K562 (cell line): ENCODE measurements around the gene NRXN3. TPM values are rescaled to one million over a fixed set of nuclear protein-coding genes. Genes with fewer than 3 reads are reported as not detected.

Source experiments
- ATAC-seq: fragments of 200-7000 bp; cut with Tn5 transposase; 3 replicates; pipeline ENCODE4 v1.9.1; 2020; ENCODE audit warnings: moderate library complexity
- BruUV-seq: library from RNA; stranded (reverse); fragments of 400-500 nt; replicated peaks from 2 replicates; lab custom pipeline; 2021; lab: Mats Ljungman, UMichigan
- CTCF ChIA-PET: fragments of 300-600 bp; formaldehyde crosslinking; extraction: SDS; loops from one replicate; lab custom pipeline; 2021; ENCODE audit warnings: low intra/inter-chr PET ratio; lab: Yijun Ruan, JAX
- POLR2A ChIA-PET: fragments of 300-600, 350-650 bp; sonication (Branson Sonifier 250); formaldehyde crosslinking; extraction: SDS; loops from one replicate; lab custom pipeline; 2021; ENCODE audit warnings: antibody characterized with exemption, inconsistent platforms; lab: Yijun Ruan, JAX
- DNase-seq, 4 experiments: peaks; one replicate each; pipeline versions ENCODE4 v3.0.0 to v3.0.0-alpha.2; 2011 to 2018; ENCODE audit warnings: low spot score in 3 of 4, mixed read lengths in 3 of 4; ENCODE audit errors: extremely low read depth in 1 of 4
- FAIRE-seq: peaks from 2 replicates; lab custom pipeline; 2011; peaks lifted over from hg19 to GRCh38; lab: Jason Lieb, UNC
- H2AFZ ChIP-seq: 2 replicates; pipeline ENCODE4 v1.6.0; 2011; ENCODE audit warnings: low read depth, low read length, control low read depth, inconsistent platforms
- H3K27ac ChIP-seq: fragments of 200-600 bp; 3 replicates; pipeline ENCODE4 v1.8.0; 2011; ENCODE audit warnings: low read depth, mild to moderate bottlenecking, control low read depth, inconsistent platforms, low read length, moderate library complexity, mixed read lengths; ENCODE audit errors: extremely low read depth
- H3K27me3 ChIP-seq, 2 experiments: fragments of 300-600 bp in 1 of 2; 2 replicates in 1 of 2; 3 replicates in 1 of 2; pipeline versions ENCODE4 v1.6.0 to v1.8.0; 2011; ENCODE audit warnings: inconsistent platforms in 2 of 2, low read length in 2 of 2, mild to moderate bottlenecking in 1 of 2, mixed read lengths in 1 of 2, moderate library complexity in 1 of 2; ENCODE audit not compliant: control insufficient read depth in 2 of 2, insufficient read depth in 2 of 2
- H3K36me3 ChIP-seq: fragments of 300-600 bp; 3 replicates; pipeline ENCODE4 v1.8.0; 2011; ENCODE audit warnings: mild to moderate bottlenecking, low read length, inconsistent platforms; ENCODE audit not compliant: control insufficient read depth, insufficient read depth
- H3K4me1 ChIP-seq, 2 experiments: fragments of 200-600 bp in 1 of 2; replicated peaks in 1 of 2; 2 replicates in 1 of 2; 3 replicates in 1 of 2; pipeline versions ENCODE4 v1.5.1 to v1.8.0; 2011; ENCODE audit warnings: inconsistent platforms in 2 of 2, low read length in 2 of 2, mild to moderate bottlenecking in 1 of 2, mixed read lengths in 1 of 2, moderate library complexity in 1 of 2; ENCODE audit not compliant: control insufficient read depth in 2 of 2, insufficient read depth in 2 of 2
- H3K4me2 ChIP-seq: 2 replicates; pipeline ENCODE4 v1.6.1; 2011; ENCODE audit warnings: low read length, control low read depth, inconsistent platforms, mixed read lengths; ENCODE audit not compliant: insufficient read depth
- H3K4me3 ChIP-seq: fragments of 200-600 bp; sonication (generic), shearing (Covaris generic); 2 replicates; pipeline ENCODE4 v1.5.1; 2016; ENCODE audit warnings: control low read depth, inconsistent platforms
- H3K79me2 ChIP-seq: fragments of 200-600 bp; 3 replicates; pipeline ENCODE4 v1.8.0; 2011; ENCODE audit warnings: low read length, inconsistent platforms; ENCODE audit not compliant: control insufficient read depth, insufficient read depth
- H3K9ac ChIP-seq, 2 experiments: 2 replicates each; pipeline versions ENCODE4 v1.6.0 to v1.6.1; 2011; ENCODE audit warnings: low read depth in 2 of 2, low read length in 2 of 2, control low read depth in 1 of 2, inconsistent platforms in 1 of 2, mild to moderate bottlenecking in 1 of 2, mixed read lengths in 1 of 2; ENCODE audit not compliant: insufficient read depth in 1 of 2
- H3K9me1 ChIP-seq: one replicate; pipeline ENCODE4 v1.6.0; 2011; ENCODE audit warnings: inconsistent platforms, mild to moderate bottlenecking, low read length, moderate library complexity; ENCODE audit not compliant: control insufficient read depth, insufficient read depth
- H3K9me3 ChIP-seq: replicated peaks from 2 replicates; pipeline ENCODE4 v1.5.1; 2011; ENCODE audit warnings: low read depth, low read length, inconsistent platforms; ENCODE audit not compliant: control insufficient read depth, insufficient read depth
- H4K20me1 ChIP-seq: replicated peaks from 2 replicates; pipeline ENCODE4 v1.6.1; 2011; ENCODE audit warnings: low read length, inconsistent platforms, mixed read lengths; ENCODE audit not compliant: control insufficient read depth, insufficient read depth
- ETV6 ChIP-seq, 3 experiments: fragments of 150-350 bp in 1 of 3; sonication (generic) in 1 of 3; formaldehyde crosslinking in 1 of 3; IDR thresholded peaks; 2 replicates each; pipeline versions ENCODE4 v1.6.1 to v1.8.0; 2014 to 2022; ENCODE audit warnings: borderline replicate concordance in 2 of 3, low read depth in 2 of 3, antibody characterized with exemption in 1 of 3, low read length in 1 of 3, mild to moderate bottlenecking in 1 of 3, missing genetic modification reagents in 1 of 3
- FUS ChIP-seq: fragments of 200-400 bp; formaldehyde crosslinking; optimal IDR thresholded peaks from 2 replicates; pipeline ENCODE3; 2017; ENCODE audit warnings: low read depth, low read length
- LEF1 ChIP-seq: fragments of 450-650 bp; IDR thresholded peaks from 2 replicates; pipeline ENCODE4 v1.6.1; 2016; ENCODE audit warnings: mild to moderate bottlenecking
- NRF1 ChIP-seq, 2 experiments: fragments of 450-650 bp; IDR thresholded peaks in 1 of 2; conservative IDR thresholded peaks in 1 of 2; 2 replicates each; pipeline ENCODE4 v1.6.1; 2014; ENCODE audit warnings: mild to moderate bottlenecking in 2 of 2
- PHF21A ChIP-seq: fragments of 450-650 bp; IDR thresholded peaks from 2 replicates; pipeline ENCODE4 v1.6.1; 2017; ENCODE audit warnings: low read depth, borderline replicate concordance
- RCOR1 ChIP-seq, 2 experiments: IDR thresholded peaks; 2 replicates each; pipeline ENCODE4 v1.6.1; 2012; ENCODE audit warnings: low read depth in 2 of 2, low read length in 2 of 2, borderline replicate concordance in 1 of 2, improper control_type of control experiment in 1 of 2
- TCF3 ChIP-seq: sonication (generic); formaldehyde crosslinking; IDR thresholded peaks from 2 replicates; pipeline ENCODE4 v1.4.0; 2020; ENCODE audit warnings: mild to moderate bottlenecking, missing genetic modification reagents
- ZMIZ1 ChIP-seq, 2 experiments: fragments of 150-350 bp in 1 of 2; IDR thresholded peaks; 2 replicates each; pipeline ENCODE4 v1.6.1; 2012 to 2016; ENCODE audit warnings: low read depth in 2 of 2, low read length in 2 of 2, mild to moderate bottlenecking in 1 of 2, moderate library complexity in 1 of 2
- WGBS: fragments of 100-300 bp; shearing (Covaris generic); methylation state at CpG from one replicate; pipeline ENCODE4 v1.1.6; 2016; ENCODE audit warnings: low coverage, mixed read lengths; ENCODE audit not compliant: insufficient coverage; ENCODE audit errors: missing lambda C conversion rate; 5-methylcytosine and 5-hydroxymethylcytosine counted together
- in situ Hi-C: fragments of 300-500 bp; cut with MboI; formaldehyde crosslinking; loops from 4 replicates; pipeline ENCODE4 v1.15.0; 2018; ENCODE audit warnings: inconsistent platforms, mixed read lengths
- intact Hi-C: fragments of 100-400 bp; cut with micrococcal nuclease; formaldehyde crosslinking; loops from 2 replicates; pipeline ENCODE4 v1.14.2; 2022
- polyA plus RNA-seq, 8 experiments: library from polyadenylated mRNA; depleted of rRNA in 4 of 8; stranded (reverse) in 5 of 8; unstranded in 3 of 8; fragments of >200 nt; fragmentation: Nextera tagmentation in 2 of 8; fragmentation: Illumina TruSeq in 1 of 8; extraction: Ambion mirVana in 2 of 8; extraction: Trizol in 1 of 8; gene quantifications; 2 replicates each; pipeline versions ENCODE4 v1.2.1 to v1.2.3, GENCODE V29; 2011 to 2014; ENCODE audit warnings: inconsistent platforms in 1 of 8, missing spikeins in 1 of 8
- total RNA-seq, 7 experiments: library from RNA; depleted of rRNA in 6 of 7; stranded (reverse); fragments of >200 nt in 6 of 7; fragmentation: Illumina TruSeq in 2 of 7; extraction: Trizol in 2 of 7; gene quantifications; 2 replicates each; pipeline versions ENCODE4 v1.2.1 to v1.2.3, GENCODE V29; 2011 to 2021; ENCODE audit warnings: low replicate concordance in 1 of 7

The NRXN3 gene
- total and polyA plus RNA-seq, 9 of the 15 experiments (the other 6 are each of a cell fraction or from before 2014, with no cell fraction given): 0.09 TPM; not detected in 8

DNA sequence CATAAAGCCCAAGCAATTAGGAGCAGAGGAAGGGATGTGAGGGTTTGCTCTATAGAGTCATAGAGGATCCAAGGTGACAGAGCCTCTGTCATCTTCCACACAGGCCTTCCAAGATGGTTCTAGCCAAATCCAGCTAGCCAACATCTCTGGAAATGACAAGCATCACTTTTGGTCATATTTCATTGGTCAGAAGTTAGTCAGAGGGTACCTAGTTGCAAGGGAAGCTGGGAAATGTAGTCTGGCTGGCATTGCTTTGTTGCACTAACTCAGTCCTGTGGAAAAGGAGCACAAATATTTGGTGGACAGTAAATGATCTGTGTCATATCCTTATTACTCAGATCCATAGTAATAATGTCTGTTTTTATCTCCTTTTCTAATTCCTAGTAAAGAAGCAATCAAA, 715.7 kb downstream of the NRXN3 start (continued):
- TF ChIP-seq ZMIZ1 (IDR thresholded peaks at IDR 0.05; ENCODE audit: low read depth in 2 of 2, low read length in 2 of 2): no peak
- TF ChIP-seq NRF1 (conservative IDR thresholded peaks at IDR 0.05 in 1 of 2, IDR thresholded peaks at IDR 0.05 in 1 of 2): no peak
- no peak for TF ChIP-seq FUS

- Histone ChIP-seq H3K79me2 (no peaks in the 10 kb centered on the region), H3K27ac (no peak overlapping the region), H4K20me1 (no peaks in the 10 kb centered on the region), H3K36me3 (no peaks in the 10 kb centered on the region), H3K9ac (no peak overlapping the region), H3K4me2 (no peak overlapping the region)
- WGBS: 0% methylated on average over 2 of the region's 2 CpGs
- POLR2A ChIA-PET: no interaction called here
- BruUV-seq: no TSS peak
- TF ChIP-seq LEF1 (no peak), PHF21A (no peak), RCOR1 (IDR thresholded peaks at IDR 0.05; ENCODE audit: borderline replicate concordance in 1 of 2, low read depth in 2 of 2, low read length in 2 of 2) (no peak), TCF3 (CRISPR knock-in tag) (no peak), ETV6 (IDR thresholded peaks at IDR 0.05; ENCODE audit: borderline replicate concordance in 1 of 2, low read depth in 2 of 2, low read length in 1 of 2) (no peak), ETV6 (CRISPR knock-in tag; IDR thresholded peaks at IDR 0.05; ENCODE audit: borderline replicate concordance) (no peak)
- TF ChIP-seq, all 486 proteins: peak for 0
- Histone ChIP-seq H3K9me1 (no peaks in the 10 kb centered on the region), H3K4me3 (no peak overlapping the region), H3K27me3 (no peaks in the 10 kb centered on the region), H3K4me1 (no peaks in the 10 kb centered on the region), H2AFZ (no peak overlapping the region), H3K9me3 (no peaks in the 10 kb centered on the region)
- CTCF ChIA-PET: no interaction called here
- ATAC-seq (no peak), DNase-seq (no peak), FAIRE-seq (no peak)
- in situ Hi-C loops (no loop called here), intact Hi-C loops (no loop called here)
Measured at GRCh38 chr14:78897443-78897842, 727.3 kb downstream of the NRXN3 start.
